Heart left ventricle (tissue), 16 donors: ENCODE results near the gene DPYSL5. TPM values are rescaled to one million over a fixed set of nuclear protein-coding genes. Genes with fewer than 3 reads are reported as not detected.

Experiments
- ATAC-seq, 4 donors: fragments of 200-7000 bp; cut with Tn5 transposase; one replicate each; pipeline ENCODE4 v1.9.1; 2020 to 2022; ENCODE audit warnings: moderate library complexity in 4 of 4, mild to moderate bottlenecking in 3 of 4, moderate number of reproducible peaks in 1 of 4
- DNase-seq, 5 donors: peaks; one replicate each; pipeline ENCODE4 v3.0.0-alpha.2; 2020
- H3K27ac ChIP-seq, 12 donors: fragments of 200-600 bp; sonication (generic) in 4 of 12; one replicate each; pipeline versions ENCODE4 v1.5.0 to v1.8.0; 2016 to 2022; ENCODE audit warnings: mild to moderate bottlenecking in 2 of 12
- H3K27me3 ChIP-seq, 9 donors: fragments of 200-600 bp; sonication (generic) in 2 of 9; one replicate each; pipeline versions ENCODE4 v1.5.1 to v1.8.0; 2016 to 2022; ENCODE audit warnings: mild to moderate bottlenecking in 3 of 9
- H3K36me3 ChIP-seq, 9 donors: fragments of 200-600 bp; sonication (generic) in 2 of 9; one replicate each; pipeline versions ENCODE4 v1.5.0 to v1.8.0; 2018 to 2022; ENCODE audit warnings: mild to moderate bottlenecking in 2 of 9
- H3K4me1 ChIP-seq, 12 donors: fragments of 200-600 bp; sonication (generic) in 4 of 12; one replicate each; pipeline versions ENCODE4 v1.5.0 to v1.8.0; 2016 to 2022; ENCODE audit warnings: mild to moderate bottlenecking in 3 of 12
- H3K4me3 ChIP-seq, 12 donors: fragments of 200-600 bp; sonication (generic) in 4 of 12; one replicate each; pipeline versions ENCODE4 v1.5.0 to v1.8.0; 2017 to 2022; ENCODE audit warnings: mild to moderate bottlenecking in 9 of 12, moderate library complexity in 4 of 12
- H3K9me3 ChIP-seq, 12 donors: fragments of 200-600 bp; sonication (generic) in 4 of 12; one replicate each; pipeline versions ENCODE4 v1.5.0 to v1.8.0; 2016 to 2022; ENCODE audit warnings: mild to moderate bottlenecking in 1 of 12
- CTCF ChIP-seq, 12 donors: fragments of 200-600 bp; sonication (generic) in 4 of 12; IDR thresholded peaks; one replicate each; pipeline versions ENCODE4 v1.5.0 to v1.8.0; 2018 to 2022; ENCODE audit warnings: antibody characterized with exemption in 12 of 12, mild to moderate bottlenecking in 5 of 12
- POLR2A ChIP-seq, 2 donors: fragments of 450-650 bp; IDR thresholded peaks; one replicate each; pipeline ENCODE4 v1.6.1; 2017; ENCODE audit warnings: antibody characterized with exemption in 2 of 2, mild to moderate bottlenecking in 2 of 2, moderate library complexity in 2 of 2
- WGBS, 4 donors: extraction: QIAGEN DNeasy Blood & Tissue Kit in 2 of 4; methylation state at CpG; one replicate each; pipeline versions ENCODE4 v1.1.5 to v1.1.7; 2013 to 2018; 5-methylcytosine and 5-hydroxymethylcytosine counted together
- intact Hi-C, 10 donors: fragments of 100-400 bp; cut with DNase I; formaldehyde crosslinking; loops; one replicate each; pipeline versions ENCODE4 v1.11.1 to v1.14.2; 2022
- polyA plus RNA-seq, 2 donors: library from polyadenylated mRNA; stranded (reverse); fragments of 200-250 nt; gene quantifications; one replicate each; pipeline ENCODE4 v1.2.3, GENCODE V29; 2013
- total RNA-seq, 9 donors: library from RNA; depleted of rRNA in 2 of 9; stranded (reverse); fragments of >200 nt in 2 of 9; fragmentation: NEBNext Ultra II Directional in 3 of 9; extraction: Animal tissue kit (Norgen Biotek cat#: 25700) in 3 of 9; gene quantifications; one replicate each; pipeline versions ENCODE4 v1.1.0 to v1.2.4, GENCODE V29; 2016 to 2023
- donor health status: ischemic (EF 13 %, LVEDD 7.1; RV severe dilation, severe dysfunction).
- donor health status: healthy with polysubstance abuse.
- donor health status: DM: no; HTN: yes; CAD: no.
- donor health status: DM: no; HTN: no; CAD: no.
- donor health status: ischemic (EF 25% LVEDD 6.9; RV normal size, moderate dysfunction).
- donor health status: ischemic (EF 25% LVEDD 5.7; RV mildly dilated, moderate dysfunction).
- donor health status: healthy.
- donor health status: DM: yes; HTN: yes; CAD: no.
- donor health status: ischemic (EF 35%, LVEDD 5.7; RV mildly dilated, moderate dysfunction).
- donor health status: nonischemic (EF 11% LVEDD 7.7; RV severe dilation, severe dysfunction).
- donor health status: DM: yes; HTN: yes; CAD: no.
- donor health status: PGD.
- donor health status: ischemic (EF 29% LVEDD 5.4; RV normal size, mild dysfunction).
- donor health status: nonischemic (EF 23%, LVEDD 6.1; RV moderate dilation, normal function).

The DPYSL5 gene
- total and polyA plus RNA-seq, 11 donors, result 0.06 to 0.13 TPM; not detected in 9

GRCh38 chr2:26859622-26860021 is 11.7 kb downstream of the DPYSL5 start:
- ATAC-seq (no peak), DNase-seq (no peak)
- no peaks in the 10 kb centered on the region for H3K36me3 ChIP-seq
- intact Hi-C loops, result loop anchor here in 1 of 10 donors (10.0 kb wide), 1 partner anchor 45 kb away; no protein-coding TSS in a partner anchor
- 67 to 83% (median 70%) methylated on average over 4 of the region's 4 CpGs for WGBS, 4 donors
- peaks cover 0 to 14% (median 4%) of the 10 kb centered on the region in 12 donors for H3K4me1 ChIP-seq
- TF ChIP-seq POLR2A (IDR thresholded peaks at IDR 0.05), result no peak
- TF ChIP-seq CTCF (IDR thresholded peaks at IDR 0.05), result no peak
- no peaks in the 10 kb centered on the region for H3K9me3 ChIP-seq
- no peak overlapping the region for H3K4me3 ChIP-seq
- H3K27ac ChIP-seq, result no peak overlapping the region
- H3K27me3 ChIP-seq, result peaks cover 0 to 16% (median 3%) of the 10 kb centered on the region in 9 donors

GRCh38 chr2:26860211-26860850 is 12.4 kb downstream of the DPYSL5 start:
- no peaks in the 10 kb centered on the region for H3K36me3 ChIP-seq
- H3K27ac ChIP-seq, result no peak overlapping the region
- peaks cover 0 to 15% (median 3%) of the 10 kb centered on the region in 9 donors for H3K27me3 ChIP-seq
- intact Hi-C loops, result no loop called here
- 55 to 59% (median 58%) methylated on average over 3 of the region's 3 CpGs for WGBS, 4 donors
- ATAC-seq (no peak), DNase-seq (no peak)
- H3K4me3 ChIP-seq, result no peak overlapping the region
- TF ChIP-seq CTCF (IDR thresholded peaks at IDR 0.05) (no peak), POLR2A (IDR thresholded peaks at IDR 0.05) (no peak)
- H3K9me3 ChIP-seq, result no peaks in the 10 kb centered on the region
- H3K4me1 ChIP-seq, result peaks cover 0 to 14% (median 4%) of the 10 kb centered on the region in 12 donors

GRCh38 chr2:26861610-26862224 is 13.8 kb downstream of the DPYSL5 start:
- peaks cover 0 to 15% (median 3%) of the 10 kb centered on the region in 9 donors for H3K27me3 ChIP-seq
- no peaks in the 10 kb centered on the region for H3K9me3 ChIP-seq
- peaks cover 0 to 14% (median 4%) of the 10 kb centered on the region in 12 donors for H3K4me1 ChIP-seq
- DNase-seq (peak in 3 of 5 donors; percentile 36 to 49 (median 46)), ATAC-seq (peak; percentile 85 to 94 (median 89))
- no peak for TF ChIP-seq POLR2A (IDR thresholded peaks at IDR 0.05)
- TF ChIP-seq CTCF (IDR thresholded peaks at IDR 0.05), result no peak
- WGBS, 4 donors, result 23 to 33% (median 25%) methylated on average over 2 of the region's 2 CpGs
- H3K27ac ChIP-seq, result peak overlapping the region in 4 of 12 donors; percentile 0 to 63 (median 46)
- intact Hi-C loops, result no loop called here
- no peaks in the 10 kb centered on the region for H3K36me3 ChIP-seq
- H3K4me3 ChIP-seq, result no peak overlapping the region

- Histone ChIP-seq H3K36me3 (no peaks in the 10 kb centered on the region), H3K27me3 (peaks cover 0 to 16% (median 0%) of the 10 kb centered on the region in 9 donors), H3K9me3 (no peaks in the 10 kb centered on the region), H3K4me3 (no peak overlapping the region), H3K4me1 (peaks cover 0 to 14% (median 4%) of the 10 kb centered on the region in 12 donors), H3K27ac (no peak overlapping the region)
- ATAC-seq (no peak), DNase-seq (no peak)
- 73 to 87% (median 86%) methylated on average over 2 of the region's 2 CpGs for WGBS, 4 donors
- intact Hi-C loops, result no loop called here
- TF ChIP-seq CTCF (IDR thresholded peaks at IDR 0.05) (no peak), POLR2A (IDR thresholded peaks at IDR 0.05) (no peak)
These were observed 16.3 kb downstream of the DPYSL5 start for GRCh38 chr2:26864226-26864625.
